ENCODE measurements around the gene ECE1. TPM values are rescaled to one million over a fixed set of nuclear protein-coding genes. Genes with fewer than 3 reads are reported as not detected.

ECE1 gene
- total RNA-seq, 1 donor from 2014 or later = 336 TPM

- no peak for DNase-seq (ENCODE audit: low spot score in 2 of 2)
- no peaks in the 10 kb centered on the region for H3K9me3 ChIP-seq
- H3K27me3 ChIP-seq = no peaks in the 10 kb centered on the region
- no peak overlapping the region for H3K27ac ChIP-seq
- intact Hi-C loops (cut with DNase I) = no loop called here
- peaks cover 80 to 97% of the 10 kb centered on the region in 2 donors for H3K36me3 ChIP-seq
- no peak overlapping the region for H3K4me3 ChIP-seq
- TF ChIP-seq CTCF (IDR thresholded peaks at IDR 0.05) = no peak
- no peaks in the 10 kb centered on the region for H3K4me1 ChIP-seq
Observed at GRCh38 chr1:21245688-21246229, 44.5 kb downstream of the ECE1 start.

- H3K27ac ChIP-seq = no peak overlapping the region
- TF ChIP-seq CTCF (IDR thresholded peaks at IDR 0.05) = no peak
- DNase-seq (ENCODE audit: low spot score in 2 of 2) = no peak
- no peaks in the 10 kb centered on the region for H3K9me3 ChIP-seq
- intact Hi-C loops (cut with DNase I) = no loop called here
- H3K4me3 ChIP-seq = no peak overlapping the region
- H3K27me3 ChIP-seq = no peaks in the 10 kb centered on the region
- H3K36me3 ChIP-seq = peaks cover 83 to 98% of the 10 kb centered on the region in 2 donors
- H3K4me1 ChIP-seq = no peaks in the 10 kb centered on the region
Observed at GRCh38 chr1:21244986-21245687, 45.1 kb downstream of the ECE1 start.

GRCh38 chr1:21244154-21244553, 46.1 kb downstream of the ECE1 start:
- intact Hi-C loops (cut with DNase I) = no loop called here
- Histone ChIP-seq H3K36me3 (peaks cover 85 to 98% of the 10 kb centered on the region in 2 donors), H3K27me3 (no peaks in the 10 kb centered on the region), H3K9me3 (no peaks in the 10 kb centered on the region), H3K4me3 (no peak overlapping the region), H3K4me1 (peaks cover 2 to 8% of the 10 kb centered on the region in 2 donors), H3K27ac (no peak overlapping the region)
- DNase-seq (ENCODE audit: low spot score in 2 of 2) = no peak
- no peak for TF ChIP-seq CTCF (IDR thresholded peaks at IDR 0.05)

GRCh38 chr1:21242846-21243245, 47.4 kb downstream of the ECE1 start:
- no peaks in the 10 kb centered on the region for H3K27me3 ChIP-seq
- H3K27ac ChIP-seq = no peak overlapping the region
- H3K9me3 ChIP-seq = no peaks in the 10 kb centered on the region
- H3K4me1 ChIP-seq = peaks cover 2 to 19% of the 10 kb centered on the region in 2 donors
- intact Hi-C loops (cut with DNase I) = no loop called here
- DNase-seq (ENCODE audit: low spot score in 2 of 2) = no peak
- H3K36me3 ChIP-seq = peaks cover 82 to 98% of the 10 kb centered on the region in 2 donors
- no peak overlapping the region for H3K4me3 ChIP-seq
- no peak for TF ChIP-seq CTCF (IDR thresholded peaks at IDR 0.05)

- Histone ChIP-seq H3K27me3 (no peaks in the 10 kb centered on the region), H3K4me1 (peaks cover 2 to 19% of the 10 kb centered on the region in 2 donors), H3K4me3 (no peak overlapping the region), H3K9me3 (no peaks in the 10 kb centered on the region), H3K27ac (no peak overlapping the region), H3K36me3 (peaks cover 82 to 98% of the 10 kb centered on the region in 2 donors)
- DNase-seq (ENCODE audit: low spot score in 2 of 2) = no peak
- intact Hi-C loops (cut with DNase I) = no loop called here
- no peak for TF ChIP-seq CTCF (IDR thresholded peaks at IDR 0.05)
Observed at GRCh38 chr1:21241771-21242581, 48.3 kb downstream of the ECE1 start.
